IMR-90 (cell line): ENCODE results near the gene CNDP2. TPM values are rescaled to one million over a fixed set of nuclear protein-coding genes. Genes with fewer than 3 reads are reported as not detected.

Source experiments
- ATAC-seq: fragments of 200-7000 bp; cut with Tn5 transposase; 2 replicates; pipeline ENCODE4 v1.9.1; 2020; ENCODE audit warnings: low read depth, mild to moderate bottlenecking, moderate library complexity
- BruUV-seq: library from RNA; stranded (reverse); fragments of 400-500 nt; replicated peaks from 2 replicates; lab custom pipeline; 2021; lab: Mats Ljungman, UMichigan
- CTCF ChIA-PET: fragments of 300-600 bp; formaldehyde crosslinking; extraction: SDS; loops from one replicate; lab custom pipeline; 2021; ENCODE audit warnings: antibody characterized with exemption; lab: Yijun Ruan, JAX
- POLR2A ChIA-PET: fragments of 300-600 bp; sonication (Branson Sonifier 250); formaldehyde crosslinking; loops from one replicate; lab custom pipeline; 2022; ENCODE audit warnings: antibody characterized with exemption; ENCODE audit not compliant: unreplicated experiment; lab: Charles Lee
- DNase-seq: peaks from one replicate; pipeline ENCODE4 v3.0.0; 2013
- H2AFZ ChIP-seq: replicated peaks from 2 replicates; pipeline ENCODE3; 2013; ENCODE audit warnings: low read length, mild to moderate bottlenecking; ENCODE audit not compliant: poor library complexity
- H2AK5ac ChIP-seq: 2 replicates; pipeline ENCODE4 v1.6.1; 2013; ENCODE audit warnings: low read depth, low read length, inconsistent platforms
- H2AK9ac ChIP-seq: replicated peaks from 2 replicates; pipeline ENCODE3; 2013; ENCODE audit warnings: mild to moderate bottlenecking, low read depth, low read length, moderate library complexity; ENCODE audit not compliant: poor library complexity
- H2BK120ac ChIP-seq: 2 replicates; pipeline ENCODE4 v1.6.1; 2013; ENCODE audit warnings: low read depth, low read length, inconsistent platforms
- H2BK15ac ChIP-seq: 3 replicates; pipeline ENCODE4 v1.6.1; 2013; ENCODE audit warnings: low read depth, low read length, inconsistent platforms
- H2BK20ac ChIP-seq: 2 replicates; pipeline ENCODE4 v1.6.1; 2013; ENCODE audit warnings: low read depth, mild to moderate bottlenecking, inconsistent platforms, low read length, moderate library complexity
- H2BK5ac ChIP-seq: 2 replicates; pipeline ENCODE4 v1.6.1; 2013; ENCODE audit warnings: mild to moderate bottlenecking, low read depth, low read length, inconsistent platforms; ENCODE audit not compliant: poor library complexity, severe bottlenecking
- H3K14ac ChIP-seq: replicated peaks from 2 replicates; pipeline ENCODE4 v1.6.1; 2013; ENCODE audit warnings: low read depth, low read length, inconsistent platforms
- H3K18ac ChIP-seq: 2 replicates; pipeline ENCODE4 v1.6.1; 2013; ENCODE audit warnings: low read depth, low read length, control low read depth
- H3K23ac ChIP-seq: 2 replicates; pipeline ENCODE4 v1.6.1; 2013; ENCODE audit warnings: low read depth, low read length, inconsistent platforms
- H3K27ac ChIP-seq: 2 replicates; pipeline ENCODE4 v1.5.1; 2013; ENCODE audit warnings: mild to moderate bottlenecking, control low read depth, low read length; ENCODE audit not compliant: insufficient read depth
- H3K27me3 ChIP-seq: 2 replicates; pipeline ENCODE4 v1.6.1; 2013; ENCODE audit warnings: low read length; ENCODE audit not compliant: control insufficient read depth, insufficient read depth
- H3K36me3 ChIP-seq: 2 replicates; pipeline ENCODE4 v1.6.1; 2013; ENCODE audit warnings: low read length, mixed read lengths; ENCODE audit not compliant: control insufficient read depth, insufficient read depth
- H3K4ac ChIP-seq: 2 replicates; pipeline ENCODE4 v1.6.1; 2013; ENCODE audit warnings: low read depth, low read length, inconsistent platforms
- H3K4me1 ChIP-seq: 2 replicates; pipeline ENCODE4 v1.6.1; 2013; ENCODE audit warnings: low read length, mixed read lengths; ENCODE audit not compliant: control insufficient read depth, insufficient read depth
- H3K4me2 ChIP-seq: 2 replicates; pipeline ENCODE4 v1.6.1; 2013; ENCODE audit warnings: low read depth, mild to moderate bottlenecking, control low read depth, low read length, moderate library complexity
- H3K4me3 ChIP-seq: 2 replicates; pipeline ENCODE4 v1.5.1; 2013; ENCODE audit warnings: low read depth, mild to moderate bottlenecking, control low read depth, low read length, moderate library complexity; ENCODE audit not compliant: insufficient read depth
- H3K56ac ChIP-seq: 2 replicates; pipeline ENCODE4 v1.6.1; 2013; ENCODE audit warnings: low read length, inconsistent platforms; ENCODE audit not compliant: insufficient read depth; ENCODE audit errors: extremely low read depth
- H3K79me1 ChIP-seq, 2 experiments: 2 replicates each; pipeline ENCODE4 v1.6.1; 2013; ENCODE audit warnings: low read length in 2 of 2, inconsistent platforms in 1 of 2, low read depth in 1 of 2
- H3K9ac ChIP-seq: 2 replicates; pipeline ENCODE4 v1.6.1; 2013; ENCODE audit warnings: low read depth, low read length, control low read depth
- H3K9me1 ChIP-seq: 2 replicates; pipeline ENCODE4 v1.6.1; 2013; ENCODE audit warnings: low read length, inconsistent platforms; ENCODE audit not compliant: insufficient read depth
- H3K9me3 ChIP-seq: 2 replicates; pipeline ENCODE4 v1.6.1; 2013; ENCODE audit warnings: low read length; ENCODE audit not compliant: control insufficient read depth, insufficient read depth
- H4K20me1 ChIP-seq: 2 replicates; pipeline ENCODE4 v1.6.1; 2013; ENCODE audit warnings: low read length, inconsistent platforms; ENCODE audit not compliant: insufficient read depth
- H4K5ac ChIP-seq: 2 replicates; pipeline ENCODE4 v1.6.1; 2013; ENCODE audit warnings: mild to moderate bottlenecking, low read depth, low read length, control low read depth
- H4K8ac ChIP-seq, 2 experiments: 2 replicates each; pipeline ENCODE4 v1.6.1; 2013; ENCODE audit warnings: low read depth in 2 of 2, low read length in 2 of 2, control low read depth in 1 of 2, inconsistent platforms in 1 of 2
- H4K91ac ChIP-seq: 2 replicates; pipeline ENCODE4 v1.6.1; 2013; ENCODE audit warnings: low read depth, low read length, inconsistent platforms; ENCODE audit not compliant: insufficient read depth
- MAFK ChIP-seq: IDR thresholded peaks from 2 replicates; pipeline ENCODE4 v1.6.1; 2012; ENCODE audit warnings: low read depth, low read length, improper control_type of control experiment
- POLR2A ChIP-seq: IDR thresholded peaks from 2 replicates; pipeline ENCODE4 v1.6.1; 2012; ENCODE audit warnings: mild to moderate bottlenecking, low read depth, low read length
- RCOR1 ChIP-seq: IDR thresholded peaks from 2 replicates; pipeline ENCODE4 v1.6.1; 2012; ENCODE audit warnings: mild to moderate bottlenecking, low read length, improper control_type of control experiment; ENCODE audit not compliant: insufficient replicate concordance
- WGBS, 2 experiments: methylation state at CpG; one replicate each; pipeline versions ENCODE4 v1.1.5 to v1.1.7; 2013; ENCODE audit warnings: missing lambda C conversion rate in 2 of 2; ENCODE audit not compliant: insufficient read length in 1 of 2; ENCODE audit errors: extremely low coverage in 2 of 2; 5-methylcytosine and 5-hydroxymethylcytosine counted together
- dilution Hi-C: fragments of 300-500 bp; cut with HindIII; formaldehyde crosslinking; loops from one replicate; pipeline ENCODE4 v1.14.3; 2018; ENCODE audit warnings: low sequenced_read_pairs; ENCODE audit not compliant: unreplicated experiment
- in situ Hi-C: fragments of 300-500 bp; cut with MboI; formaldehyde crosslinking; loops from 3 replicates; pipeline ENCODE4 v1.14.3; 2019; ENCODE audit warnings: low sequenced_read_pairs, inconsistent platforms, mixed read lengths
- intact Hi-C: fragments of 100-400 bp; cut with micrococcal nuclease; formaldehyde crosslinking; loops from 2 replicates; pipeline ENCODE4 v1.10.0; 2022
- polyA plus RNA-seq, 3 experiments: library from polyadenylated mRNA; depleted of rRNA; stranded (reverse); fragments of >200 nt; gene quantifications; 2 replicates each; pipeline ENCODE4 v1.2.3, GENCODE V29; 2012; ENCODE audit warnings: low replicate concordance in 1 of 3
- total RNA-seq: library from RNA; depleted of rRNA; stranded (reverse); fragments of >200 nt; gene quantifications from 2 replicates; pipeline ENCODE4 v1.2.3, GENCODE V29; 2012
- TF ChIP-seq, protein P1 (sequence below): conservative IDR thresholded peaks from 2 replicates; pipeline ENCODE4 v1.5.1; 2012; ENCODE audit warnings: mild to moderate bottlenecking, low read depth, low read length, improper control_type of control experiment

The CNDP2 gene
- total and polyA plus RNA-seq, 2 of the 4 experiments (the other 2 are of a cell fraction), result 52.0 to 67.9 TPM

DNA sequence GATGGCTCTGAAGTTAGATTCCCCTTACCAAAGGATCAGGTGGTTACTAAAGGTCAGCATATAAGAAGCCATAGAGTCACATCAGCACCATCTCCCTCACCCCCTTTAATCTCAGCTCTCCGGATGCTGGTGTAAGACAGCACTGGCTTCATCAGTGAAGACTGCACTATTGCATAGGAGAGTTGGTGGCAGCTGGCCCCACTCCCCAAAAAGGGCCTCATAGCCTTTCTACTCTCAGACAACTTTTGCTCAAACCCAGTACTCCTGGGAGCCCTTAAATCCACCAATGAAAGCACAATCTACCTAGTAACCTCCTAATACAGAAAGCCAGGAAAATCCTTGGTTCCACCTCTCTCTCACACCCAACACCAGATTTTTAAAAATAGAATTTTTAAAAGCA lies 32.2 kb upstream of the CNDP2 start:
- TF ChIP-seq, protein P1, sequence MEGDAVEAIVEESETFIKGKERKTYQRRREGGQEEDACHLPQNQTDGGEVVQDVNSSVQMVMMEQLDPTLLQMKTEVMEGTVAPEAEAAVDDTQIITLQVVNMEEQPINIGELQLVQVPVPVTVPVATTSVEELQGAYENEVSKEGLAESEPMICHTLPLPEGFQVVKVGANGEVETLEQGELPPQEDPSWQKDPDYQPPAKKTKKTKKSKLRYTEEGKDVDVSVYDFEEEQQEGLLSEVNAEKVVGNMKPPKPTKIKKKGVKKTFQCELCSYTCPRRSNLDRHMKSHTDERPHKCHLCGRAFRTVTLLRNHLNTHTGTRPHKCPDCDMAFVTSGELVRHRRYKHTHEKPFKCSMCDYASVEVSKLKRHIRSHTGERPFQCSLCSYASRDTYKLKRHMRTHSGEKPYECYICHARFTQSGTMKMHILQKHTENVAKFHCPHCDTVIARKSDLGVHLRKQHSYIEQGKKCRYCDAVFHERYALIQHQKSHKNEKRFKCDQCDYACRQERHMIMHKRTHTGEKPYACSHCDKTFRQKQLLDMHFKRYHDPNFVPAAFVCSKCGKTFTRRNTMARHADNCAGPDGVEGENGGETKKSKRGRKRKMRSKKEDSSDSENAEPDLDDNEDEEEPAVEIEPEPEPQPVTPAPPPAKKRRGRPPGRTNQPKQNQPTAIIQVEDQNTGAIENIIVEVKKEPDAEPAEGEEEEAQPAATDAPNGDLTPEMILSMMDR, result no peak
- TF ChIP-seq POLR2A (no peak), RCOR1 (no peak), MAFK (no peak)
- no peak overlapping the region for H2BK15ac ChIP-seq
- no peak overlapping the region for H4K91ac ChIP-seq
- no peaks in the 10 kb centered on the region for H4K20me1 ChIP-seq
- H3K9ac ChIP-seq, result no peak overlapping the region
- POLR2A ChIA-PET, result no interaction called here
- intact Hi-C loops (no loop called here), in situ Hi-C loops (no loop called here), dilution Hi-C loops (no loop called here)
- no peak overlapping the region for H3K4me2 ChIP-seq
- no peak for DNase-seq
- H2AK5ac ChIP-seq, result no peak overlapping the region
- H3K23ac ChIP-seq, result no peak overlapping the region
- BruUV-seq, result no TSS peak
- no peak overlapping the region for H4K5ac ChIP-seq
- no peak overlapping the region for H2BK120ac ChIP-seq
- H2BK20ac ChIP-seq, result no peak overlapping the region
- no peak overlapping the region for H3K56ac ChIP-seq
- H3K36me3 ChIP-seq, result no peaks in the 10 kb centered on the region
- no peak for ATAC-seq
- no peak overlapping the region for H3K18ac ChIP-seq
- H3K79me1 ChIP-seq, result no peaks in the 10 kb centered on the region
- H3K4ac ChIP-seq, result no peak overlapping the region
- H2AK9ac ChIP-seq, result no peak overlapping the region
- no peak overlapping the region for H2BK5ac ChIP-seq
- no peak overlapping the region for H3K27ac ChIP-seq
- H3K27me3 ChIP-seq, result peaks cover 22% of the 10 kb centered on the region
- H3K4me3 ChIP-seq, result no peak overlapping the region
- no CpG with 5 or more reads among the region's 1 CpG for WGBS, 2 experiments
- H4K8ac ChIP-seq, result no peak overlapping the region
- no peaks in the 10 kb centered on the region for H3K9me3 ChIP-seq
- no peak overlapping the region for H3K14ac ChIP-seq
- no peaks in the 10 kb centered on the region for H3K4me1 ChIP-seq
- no peak overlapping the region for H2AFZ ChIP-seq
- CTCF ChIA-PET, result no interaction called here
- no peaks in the 10 kb centered on the region for H3K9me1 ChIP-seq
